Spleen (tissue), 7 donors: ENCODE measurements around the gene GOLGA8K.
"Not testable (repeated sequence)": the region's sequence is repeated elsewhere in the genome, so short reads cannot be mapped to it uniquely, and the experiment has no call there.

Experiments
- CTCF ChIP-seq, 11 experiments: fragments of 200-600 bp in 7 of 11; fragments of 450-650 bp in 4 of 11; sonication (generic) in 4 of 11; IDR thresholded peaks in 8 of 11; conservative IDR thresholded peaks in 3 of 11; 1 replicate in 7 of 11; 2 replicates in 4 of 11; pipeline versions ENCODE4 v1.4.0 to v1.8.0; 2016 to 2021; ENCODE audit warnings: antibody characterized with exemption in 11 of 11, inconsistent platforms in 4 of 11, mild to moderate bottlenecking in 1 of 11
- POLR2A ChIP-seq, 3 donors: fragments of 450-650 bp; IDR thresholded peaks; one replicate each; pipeline ENCODE4 v1.5.1; 2017; ENCODE audit warnings: antibody characterized with exemption in 3 of 3, mild to moderate bottlenecking in 1 of 3
- POLR2AphosphoS5 ChIP-seq, 3 donors: sonication (generic); formaldehyde crosslinking; IDR thresholded peaks; one replicate each; pipeline ENCODE4 v1.5.1; 2017; ENCODE audit warnings: antibody characterized with exemption in 3 of 3
- donor health status: DM: no; HTN: no; CAD: no; lungs with moderate emphysema.
- donor health status: DM: no; HTN: no; CAD: no.
- donor health status: DM: no; HTN: no; CAD: no.

- TF ChIP-seq POLR2AphosphoS5 (IDR thresholded peaks at IDR 0.05); CTCF (IDR thresholded peaks at IDR 0.05 in 8 of 11, conservative IDR thresholded peaks at IDR 0.05 in 3 of 11); POLR2A (IDR thresholded peaks at IDR 0.05): not testable (repeated sequence)
These were observed 29.4 kb downstream of the GOLGA8K start for GRCh38 chr15:32373707-32374106.
